ENCODE data around the gene OSBPL6. TPM values are rescaled to one million over a fixed set of nuclear protein-coding genes. Genes with fewer than 3 reads are reported as not detected.

The OSBPL6 gene
- total and polyA plus RNA-seq, 2 of the 13 experiments (the other 11 are each of a cell fraction or from before 2014, with no cell fraction given), result 0.03 to 0.11 TPM

DNA sequence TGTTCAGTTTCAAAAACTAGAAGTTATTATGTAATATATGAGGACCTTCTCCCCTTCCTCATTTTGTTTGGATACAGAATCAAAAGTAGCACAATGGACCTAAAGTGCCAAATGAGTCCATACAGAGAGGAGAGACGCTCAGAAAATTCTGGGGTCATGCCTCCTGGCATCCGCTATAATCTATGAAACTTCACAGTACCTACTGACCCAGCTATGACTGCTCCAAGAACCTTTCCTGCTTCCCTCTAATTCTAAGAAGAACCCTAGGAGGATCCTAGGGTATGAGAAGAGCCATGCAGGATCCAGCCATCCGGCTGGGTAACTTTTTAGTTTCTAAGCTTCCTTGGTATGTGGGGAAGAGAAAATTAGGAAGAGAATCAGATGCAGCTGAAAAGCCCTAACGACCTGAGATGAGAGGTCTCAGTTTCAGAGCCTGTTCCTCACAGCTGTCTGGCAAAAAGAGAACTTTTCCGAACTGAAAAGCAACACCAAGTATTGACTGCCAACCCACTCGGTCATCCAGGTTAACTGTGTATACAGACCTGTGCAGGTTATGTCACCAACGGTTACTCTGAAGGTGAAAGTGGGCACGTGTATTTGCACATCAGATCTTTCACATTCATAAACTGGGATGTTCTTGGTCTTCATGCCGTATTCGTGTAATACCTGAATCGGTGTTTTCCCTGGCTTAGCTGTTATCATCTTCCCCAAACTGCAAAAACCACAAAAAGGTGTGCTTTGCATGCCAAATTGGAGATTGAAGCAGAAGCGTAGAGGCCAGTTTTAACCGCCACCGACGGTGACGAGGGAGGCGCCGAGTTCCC, 255.6 kb downstream of the OSBPL6 start (continued):
- TF ChIP-seq MEF2D (CRISPR knock-in tag; IDR thresholded peaks at IDR 0.05), result 0 out of 2 replicates have a peak, but pooled peaks have one; percentile 12
- TF ChIP-seq RNF2 (conservative IDR thresholded peaks at IDR 0.05; ENCODE audit: low read depth), result no peak
- TF ChIP-seq, protein P1, sequence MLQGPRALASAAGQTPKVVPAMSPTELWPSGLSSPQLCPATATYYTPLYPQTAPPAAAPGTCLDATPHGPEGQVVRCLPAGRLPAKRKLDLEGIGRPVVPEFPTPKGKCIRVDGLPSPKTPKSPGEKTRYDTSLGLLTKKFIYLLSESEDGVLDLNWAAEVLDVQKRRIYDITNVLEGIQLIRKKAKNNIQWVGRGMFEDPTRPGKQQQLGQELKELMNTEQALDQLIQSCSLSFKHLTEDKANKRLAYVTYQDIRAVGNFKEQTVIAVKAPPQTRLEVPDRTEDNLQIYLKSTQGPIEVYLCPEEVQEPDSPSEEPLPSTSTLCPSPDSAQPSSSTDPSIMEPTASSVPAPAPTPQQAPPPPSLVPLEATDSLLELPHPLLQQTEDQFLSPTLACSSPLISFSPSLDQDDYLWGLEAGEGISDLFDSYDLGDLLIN (CRISPR knock-in tag; IDR thresholded peaks at IDR 0.05; ENCODE audit: borderline replicate concordance), result no peak
- TF ChIP-seq ZNF296 (CRISPR knock-in tag; conservative IDR thresholded peaks at IDR 0.05), result no peak
- TF ChIP-seq, protein P2, sequence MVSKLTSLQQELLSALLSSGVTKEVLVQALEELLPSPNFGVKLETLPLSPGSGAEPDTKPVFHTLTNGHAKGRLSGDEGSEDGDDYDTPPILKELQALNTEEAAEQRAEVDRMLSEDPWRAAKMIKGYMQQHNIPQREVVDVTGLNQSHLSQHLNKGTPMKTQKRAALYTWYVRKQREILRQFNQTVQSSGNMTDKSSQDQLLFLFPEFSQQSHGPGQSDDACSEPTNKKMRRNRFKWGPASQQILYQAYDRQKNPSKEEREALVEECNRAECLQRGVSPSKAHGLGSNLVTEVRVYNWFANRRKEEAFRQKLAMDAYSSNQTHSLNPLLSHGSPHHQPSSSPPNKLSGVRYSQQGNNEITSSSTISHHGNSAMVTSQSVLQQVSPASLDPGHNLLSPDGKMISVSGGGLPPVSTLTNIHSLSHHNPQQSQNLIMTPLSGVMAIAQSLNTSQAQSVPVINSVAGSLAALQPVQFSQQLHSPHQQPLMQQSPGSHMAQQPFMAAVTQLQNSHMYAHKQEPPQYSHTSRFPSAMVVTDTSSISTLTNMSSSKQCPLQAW (CRISPR knock-in tag; IDR thresholded peaks at IDR 0.05), result peak; percentile 82; the same call in 1 of the 2 replicates
- TF ChIP-seq NCOR1 (IDR thresholded peaks at IDR 0.05; ENCODE audit: borderline replicate concordance, low read length), result no peak
- TF ChIP-seq CREB1 (IDR thresholded peaks at IDR 0.05), result no peak
- peak; percentile 67; the same call in 1 of the 2 replicates for TF ChIP-seq CREB1 (CRISPR knock-in tag; IDR thresholded peaks at IDR 0.05)
- no peak for TF ChIP-seq RARG (CRISPR knock-in tag; IDR thresholded peaks at IDR 0.05; ENCODE audit: low read depth)
- TF ChIP-seq RFX3 (CRISPR knock-in tag; IDR thresholded peaks at IDR 0.05), result no peak
- TF ChIP-seq NFKBIZ (CRISPR knock-in tag; IDR thresholded peaks at IDR 0.05), result 0 out of 2 replicates have a peak, but pooled peaks have one; percentile 54
- TF ChIP-seq MAF1 (CRISPR knock-in tag; IDR thresholded peaks at IDR 0.05; ENCODE audit: borderline replicate concordance), result no peak
- TF ChIP-seq ZBTB21 (CRISPR knock-in tag; IDR thresholded peaks at IDR 0.05), result no peak
- no peak for TF ChIP-seq JUN (CRISPR knock-in tag; IDR thresholded peaks at IDR 0.05)
- TF ChIP-seq TARDBP (CRISPR knock-in tag; IDR thresholded peaks at IDR 0.05), result peak; percentile 29; the same call in 1 of the 2 replicates
- TF ChIP-seq ZNF253 (CRISPR knock-in tag; IDR thresholded peaks at IDR 0.05; ENCODE audit: borderline replicate concordance), result no peak
- no peak for TF ChIP-seq HCFC1 (IDR thresholded peaks at IDR 0.05; ENCODE audit: low read depth, low read length)
- peak; percentile 2 for TF ChIP-seq TEAD3 (CRISPR knock-in tag; optimal IDR thresholded peaks at IDR 0.05; ENCODE audit: borderline replicate concordance)
- TF ChIP-seq TMF1 (CRISPR knock-in tag; IDR thresholded peaks at IDR 0.05; ENCODE audit: low read depth), result peak; percentile 23; the same call in 1 of the 2 replicates
- TF ChIP-seq, protein P3, sequence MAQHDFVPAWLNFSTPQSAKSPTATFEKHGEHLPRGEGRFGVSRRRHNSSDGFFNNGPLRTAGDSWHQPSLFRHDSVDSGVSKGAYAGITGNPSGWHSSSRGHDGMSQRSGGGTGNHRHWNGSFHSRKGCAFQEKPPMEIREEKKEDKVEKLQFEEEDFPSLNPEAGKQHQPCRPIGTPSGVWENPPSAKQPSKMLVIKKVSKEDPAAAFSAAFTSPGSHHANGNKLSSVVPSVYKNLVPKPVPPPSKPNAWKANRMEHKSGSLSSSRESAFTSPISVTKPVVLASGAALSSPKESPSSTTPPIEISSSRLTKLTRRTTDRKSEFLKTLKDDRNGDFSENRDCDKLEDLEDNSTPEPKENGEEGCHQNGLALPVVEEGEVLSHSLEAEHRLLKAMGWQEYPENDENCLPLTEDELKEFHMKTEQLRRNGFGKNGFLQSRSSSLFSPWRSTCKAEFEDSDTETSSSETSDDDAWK (CRISPR knock-in tag; IDR thresholded peaks at IDR 0.05), result no peak
- TF ChIP-seq, protein P4, sequence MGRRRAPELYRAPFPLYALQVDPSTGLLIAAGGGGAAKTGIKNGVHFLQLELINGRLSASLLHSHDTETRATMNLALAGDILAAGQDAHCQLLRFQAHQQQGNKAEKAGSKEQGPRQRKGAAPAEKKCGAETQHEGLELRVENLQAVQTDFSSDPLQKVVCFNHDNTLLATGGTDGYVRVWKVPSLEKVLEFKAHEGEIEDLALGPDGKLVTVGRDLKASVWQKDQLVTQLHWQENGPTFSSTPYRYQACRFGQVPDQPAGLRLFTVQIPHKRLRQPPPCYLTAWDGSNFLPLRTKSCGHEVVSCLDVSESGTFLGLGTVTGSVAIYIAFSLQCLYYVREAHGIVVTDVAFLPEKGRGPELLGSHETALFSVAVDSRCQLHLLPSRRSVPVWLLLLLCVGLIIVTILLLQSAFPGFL (CRISPR knock-in tag; IDR thresholded peaks at IDR 0.05), result no peak
- TF ChIP-seq, protein P5, sequence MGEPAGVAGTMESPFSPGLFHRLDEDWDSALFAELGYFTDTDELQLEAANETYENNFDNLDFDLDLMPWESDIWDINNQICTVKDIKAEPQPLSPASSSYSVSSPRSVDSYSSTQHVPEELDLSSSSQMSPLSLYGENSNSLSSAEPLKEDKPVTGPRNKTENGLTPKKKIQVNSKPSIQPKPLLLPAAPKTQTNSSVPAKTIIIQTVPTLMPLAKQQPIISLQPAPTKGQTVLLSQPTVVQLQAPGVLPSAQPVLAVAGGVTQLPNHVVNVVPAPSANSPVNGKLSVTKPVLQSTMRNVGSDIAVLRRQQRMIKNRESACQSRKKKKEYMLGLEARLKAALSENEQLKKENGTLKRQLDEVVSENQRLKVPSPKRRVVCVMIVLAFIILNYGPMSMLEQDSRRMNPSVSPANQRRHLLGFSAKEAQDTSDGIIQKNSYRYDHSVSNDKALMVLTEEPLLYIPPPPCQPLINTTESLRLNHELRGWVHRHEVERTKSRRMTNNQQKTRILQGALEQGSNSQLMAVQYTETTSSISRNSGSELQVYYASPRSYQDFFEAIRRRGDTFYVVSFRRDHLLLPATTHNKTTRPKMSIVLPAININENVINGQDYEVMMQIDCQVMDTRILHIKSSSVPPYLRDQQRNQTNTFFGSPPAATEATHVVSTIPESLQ (CRISPR knock-in tag; conservative IDR thresholded peaks at IDR 0.05), result no peak; the same call in 1 of the 2 replicates
- no peak; the same call in 1 of the 2 replicates for TF ChIP-seq EEA1 (CRISPR knock-in tag; IDR thresholded peaks at IDR 0.05; ENCODE audit: borderline replicate concordance)
